NCI-H526 (cell line): Measurements from ENCODE around the gene NR5A2.

ENCODE experiments used
- DNase-seq, 2 experiments: peaks; one replicate each; lab custom pipeline; 2025; lab: John Stamatoyannopoulos, UW

NR5A2 gene

GRCh38 chr1:200124309-200124708 is 96.8 kb downstream of the NR5A2 start:
- DNase-seq, result no peak

- no peak for DNase-seq
Observed at GRCh38 chr1:200128081-200128480, 100.6 kb downstream of the NR5A2 start.

DNA sequence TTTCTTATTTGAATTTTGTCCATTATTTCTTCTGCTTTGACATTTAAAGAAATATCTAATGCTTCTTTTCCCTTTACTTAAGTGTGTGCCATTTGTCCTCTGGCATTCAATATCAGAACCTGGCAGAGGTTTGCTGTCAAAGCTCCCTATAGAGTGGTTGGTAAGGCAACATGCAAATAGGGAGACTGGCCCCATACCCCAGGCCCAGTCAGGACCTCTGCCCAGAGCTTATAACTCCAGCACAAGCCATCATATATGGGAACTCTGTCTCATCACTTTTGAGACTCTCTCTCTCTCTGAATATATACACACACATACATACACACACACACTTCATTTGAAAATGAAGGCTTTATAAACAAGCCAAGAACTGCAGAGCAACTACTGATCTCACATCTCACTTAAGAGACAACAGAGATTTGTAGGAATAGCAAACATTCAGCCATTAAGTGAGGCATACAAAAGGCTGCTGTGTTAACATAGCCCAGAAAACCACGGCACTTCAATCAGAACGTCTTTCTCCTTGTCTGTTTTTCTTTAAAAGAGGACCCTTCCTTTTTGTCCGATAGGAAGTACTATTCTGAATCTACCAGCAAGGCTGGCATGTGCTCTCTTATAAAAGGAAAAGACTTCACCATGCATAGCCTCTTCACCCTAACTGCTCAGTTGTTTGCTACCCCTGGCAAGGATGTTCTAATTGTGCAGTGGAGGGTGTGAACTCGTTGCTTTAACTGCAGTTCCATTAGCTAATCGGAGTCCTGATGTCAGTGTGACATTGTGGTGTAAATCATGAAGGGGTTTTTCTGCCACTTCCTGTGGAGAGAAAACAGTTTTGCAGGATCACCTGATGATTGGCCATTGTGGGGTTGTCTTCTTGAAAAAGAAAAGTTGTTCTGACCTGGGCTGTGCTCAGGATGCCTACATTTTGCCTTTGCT is 101.7 kb downstream of the NR5A2 start:
- peak in 1 of 2 experiments; percentile 46 for DNase-seq

- peak; percentile 11 to 14 for DNase-seq
Observed at GRCh38 chr1:200130552-200130951, 103.0 kb downstream of the NR5A2 start.

- DNase-seq, result no peak
Observed at GRCh38 chr1:200131551-200132125, 104.1 kb downstream of the NR5A2 start.

DNA sequence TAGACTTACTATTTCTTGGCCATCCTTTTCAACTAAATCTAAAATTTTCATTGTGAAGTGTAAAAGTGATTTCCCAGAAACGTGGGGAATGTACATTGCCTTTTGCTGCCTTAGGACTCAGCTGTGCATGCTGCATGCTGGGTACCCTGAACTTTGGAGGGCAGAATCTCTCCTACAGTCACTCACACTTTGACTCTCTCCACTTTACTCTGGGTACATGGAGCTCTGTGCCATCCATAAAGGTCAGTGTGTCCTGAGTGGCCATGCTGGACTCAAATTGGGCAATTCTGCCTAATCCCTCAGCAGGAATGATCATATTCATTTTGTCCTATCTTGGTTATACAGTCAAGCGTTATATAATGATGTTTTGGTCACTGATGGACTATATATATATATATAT is 105.6 kb downstream of the NR5A2 start:
- no peak for DNase-seq

- DNase-seq, result no peak
Observed at GRCh38 chr1:200134116-200134515, 106.6 kb downstream of the NR5A2 start.

- no peak for DNase-seq
Observed at GRCh38 chr1:200136384-200136783, 108.9 kb downstream of the NR5A2 start.

GRCh38 chr1:200139661-200140250 is 112.2 kb downstream of the NR5A2 start:
- DNase-seq, result peak; percentile 30 to 59

GRCh38 chr1:200143347-200143746 is 115.8 kb downstream of the NR5A2 start:
- DNase-seq, result no peak

DNA sequence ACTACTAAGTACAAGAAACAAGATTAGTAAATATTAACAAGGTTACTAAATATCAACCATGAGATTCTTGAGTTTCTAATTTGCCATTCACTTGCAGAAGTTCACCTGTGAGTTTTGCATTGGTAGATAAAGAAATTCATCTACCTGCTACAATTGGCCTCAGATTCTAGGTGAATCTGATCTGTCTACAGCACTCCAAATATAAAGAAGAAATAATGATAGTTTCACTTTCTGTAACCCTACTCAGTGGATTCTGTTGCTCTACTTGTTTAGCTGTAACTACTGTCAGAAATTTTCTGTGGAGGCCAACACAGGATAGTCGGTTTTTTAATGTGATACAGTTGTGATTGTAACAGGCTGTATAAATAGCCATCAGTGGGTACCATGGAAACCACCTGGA is 118.6 kb downstream of the NR5A2 start:
- no peak for DNase-seq

DNA sequence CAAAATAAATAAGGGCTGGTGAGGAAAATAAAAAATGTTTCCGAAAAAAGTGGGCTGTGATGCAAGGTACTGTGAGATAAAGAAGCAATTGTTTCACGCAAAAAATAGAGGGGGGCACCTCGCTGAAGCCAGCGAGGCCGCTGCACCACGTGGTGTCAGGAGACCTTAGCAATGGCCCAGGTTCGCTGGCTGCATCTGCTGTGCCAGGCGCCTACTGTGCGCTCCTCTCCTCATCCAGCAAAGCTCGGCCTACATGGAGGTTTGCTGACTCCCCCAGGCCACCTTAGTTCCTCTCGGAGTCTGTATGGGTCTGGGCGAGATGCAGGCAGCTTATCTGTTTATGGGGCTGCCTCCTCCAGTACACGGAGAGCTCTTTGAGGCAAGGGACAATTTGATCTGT is 119.6 kb downstream of the NR5A2 start:
- no peak for DNase-seq

- DNase-seq, result no peak
Observed at GRCh38 chr1:200147742-200148141, 120.2 kb downstream of the NR5A2 start.

GRCh38 chr1:200150006-200150405 is 122.5 kb downstream of the NR5A2 start:
- DNase-seq, result no peak

GRCh38 chr1:200150721-200151120 is 123.2 kb downstream of the NR5A2 start:
- DNase-seq, result no peak

GRCh38 chr1:200152336-200152735 is 124.8 kb downstream of the NR5A2 start:
- no peak for DNase-seq

GRCh38 chr1:200153277-200154055 is 126.0 kb downstream of the NR5A2 start:
- DNase-seq, result no peak

DNA sequence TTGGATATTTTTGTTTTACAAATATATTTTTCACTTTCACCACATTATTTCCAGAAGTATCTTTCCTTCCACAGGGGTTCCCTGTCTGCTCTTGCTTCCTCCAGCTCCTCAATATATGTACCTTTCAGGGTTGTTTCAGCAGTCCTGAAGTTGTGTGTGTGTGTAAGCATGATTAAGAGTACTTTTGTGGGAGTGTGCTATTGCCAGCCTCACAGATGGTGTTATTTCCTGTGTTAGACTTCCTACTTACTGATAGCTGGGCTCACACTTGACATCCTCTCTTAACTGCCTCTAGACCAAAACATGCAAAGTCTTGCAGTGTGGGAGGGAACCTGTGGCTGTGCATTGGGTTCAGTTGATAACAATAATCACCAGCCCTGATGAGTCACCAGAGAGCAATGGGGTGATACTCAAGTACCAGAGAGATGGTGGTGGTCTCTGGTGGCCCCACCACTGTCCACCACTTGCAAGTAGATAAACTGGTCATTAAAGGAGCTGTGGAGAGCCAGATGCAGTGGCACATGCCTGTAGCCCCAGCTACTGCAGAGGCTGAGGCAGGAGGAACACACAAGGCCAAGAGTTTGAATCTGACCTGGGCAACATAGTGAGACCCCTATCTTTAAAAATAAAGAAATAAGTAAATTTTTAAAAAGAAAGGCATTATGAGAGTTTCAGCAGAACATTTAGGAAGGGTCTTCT is 126.7 kb downstream of the NR5A2 start:
- DNase-seq, result no peak

DNA sequence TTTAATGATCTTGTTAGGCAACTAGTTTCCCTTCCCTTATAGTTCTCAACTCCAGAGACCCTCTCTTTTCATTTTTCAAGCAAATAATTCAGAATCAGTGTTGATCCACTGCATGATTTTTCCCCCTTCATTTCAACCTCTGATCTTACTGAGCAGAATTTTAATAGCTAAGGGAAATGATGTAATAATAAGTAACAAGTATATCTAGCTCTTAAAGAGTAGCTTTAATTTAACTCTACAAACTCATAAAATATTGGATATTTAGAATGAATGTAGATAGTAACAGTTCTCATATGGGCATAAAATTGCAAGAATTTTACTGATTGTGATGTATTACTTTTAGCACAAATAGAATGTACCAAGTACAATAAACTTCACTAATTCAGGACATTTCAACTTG is 130.2 kb downstream of the NR5A2 start:
- DNase-seq, result no peak

- no peak for DNase-seq
Observed at GRCh38 chr1:200161801-200162200, 134.3 kb downstream of the NR5A2 start.

DNA sequence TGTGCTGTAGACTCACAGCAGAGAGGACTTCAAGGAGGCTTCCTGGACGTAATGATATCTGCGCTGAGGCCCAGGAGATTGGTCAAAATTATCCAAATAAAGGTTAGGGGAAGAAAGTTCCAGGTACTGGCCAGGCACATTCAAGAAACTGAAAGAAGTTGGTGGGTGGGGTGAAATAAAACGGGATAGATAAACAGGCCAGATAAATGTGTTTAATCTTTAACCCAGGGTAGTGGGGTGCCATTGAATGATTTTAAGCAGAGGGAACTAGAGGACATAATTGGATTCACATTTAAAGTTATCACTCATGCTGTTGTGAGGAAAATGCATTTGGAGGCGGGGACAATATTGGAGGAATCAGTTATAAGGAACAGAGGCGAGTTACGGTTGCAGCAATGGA is 134.7 kb downstream of the NR5A2 start:
- no peak for DNase-seq

DNA sequence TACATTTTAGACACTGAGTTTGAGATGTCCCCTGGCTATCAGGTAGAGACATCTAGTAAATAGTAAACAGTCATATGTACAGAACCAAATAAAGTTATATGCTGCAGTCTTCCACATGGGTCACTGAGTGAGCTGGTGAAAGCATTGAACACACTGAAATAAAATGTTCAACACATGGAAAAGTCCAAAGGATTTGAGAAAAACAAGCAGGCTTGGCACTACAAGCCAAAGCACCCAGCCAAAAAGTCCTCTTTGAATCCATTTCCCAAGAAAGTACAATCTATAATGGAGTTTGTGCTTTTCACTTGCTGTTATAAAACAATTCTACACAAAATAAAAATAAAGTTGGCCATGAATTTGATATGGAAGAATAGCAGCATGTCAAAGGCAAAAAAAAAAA is 135.4 kb downstream of the NR5A2 start:
- DNase-seq, result no peak
